Activated T-helper 17 cell treated with anti-CD3 and anti-CD28 coated beads, Interleukin-2, amount 50 U/mL, for 72 hours (primary cell): Measurements from ENCODE around the gene PTP4A2. TPM values are rescaled to one million over a fixed set of nuclear protein-coding genes. Genes with fewer than 3 reads are reported as not detected.

ENCODE experiments used
- ATAC-seq: fragments of 150-1000 bp; cut with Tn5 transposase; replicated peaks from 2 replicates; pipeline ENCODE4 v1.10.0; 2021; ENCODE audit warnings: mild to moderate bottlenecking, moderate library complexity
- H3K27ac Mint-ChIP-seq: one replicate; pipeline ENCODE4 v1.8.0; 2022; ENCODE audit warnings: mixed read lengths
- H3K27me3 Mint-ChIP-seq: one replicate; pipeline ENCODE4 v1.8.0; 2022; ENCODE audit warnings: mixed read lengths
- H3K36me3 Mint-ChIP-seq: one replicate; pipeline ENCODE4 v1.8.0; 2022; ENCODE audit warnings: low read depth, mild to moderate bottlenecking, mixed read lengths
- H3K4me1 Mint-ChIP-seq: one replicate; pipeline ENCODE4 v1.8.0; 2022; ENCODE audit warnings: mixed read lengths
- H3K4me3 Mint-ChIP-seq: one replicate; pipeline ENCODE4 v1.8.0; 2022; ENCODE audit warnings: mild to moderate bottlenecking, mixed read lengths
- H3K9me3 Mint-ChIP-seq: one replicate; pipeline ENCODE4 v1.8.0; 2022; ENCODE audit warnings: mixed read lengths
- total RNA-seq, 2 donors: library from RNA; stranded (reverse); gene quantifications; one replicate each; pipeline ENCODE4 v1.2.3, GENCODE V29; 2022

PTP4A2 gene
- total RNA-seq, 2 donors from 2014 or later = 285 to 351 TPM

DNA sequence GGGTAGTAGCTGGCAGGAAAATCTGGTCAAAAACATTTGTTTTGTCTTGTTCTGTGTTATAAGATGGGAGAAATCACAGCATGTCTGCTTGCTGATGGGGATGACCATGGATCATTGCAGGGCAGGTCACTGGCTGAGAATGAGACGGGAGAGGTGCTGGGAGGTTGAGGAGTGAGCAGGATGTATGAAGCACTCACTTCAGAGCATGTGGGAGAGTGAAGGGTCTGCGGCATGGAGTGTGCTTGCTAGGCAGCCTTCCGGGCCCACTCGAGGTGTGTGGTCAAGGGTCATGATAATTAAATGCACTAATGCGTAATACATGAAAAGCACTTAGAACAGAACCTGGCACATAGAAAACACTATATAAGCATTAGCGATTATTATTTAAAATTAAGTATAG is 80.3 kb downstream of the PTP4A2 start:
- Mint-ChIP-seq H3K27me3 (no peaks in the 10 kb centered on the region), H3K9me3 (no peaks in the 10 kb centered on the region), H3K27ac (no peak overlapping the region), H3K4me1 (no peaks in the 10 kb centered on the region), H3K36me3 (no peaks in the 10 kb centered on the region), H3K4me3 (no peak overlapping the region)
- no peak for ATAC-seq

Other genes starting within 250 kb of the PTP4A2 start
- gene COL16A1, start 234.4 kb downstream of the PTP4A2 start, total RNA-seq = not detected
- gene ADGRB2, start 174.0 kb downstream of the PTP4A2 start, total RNA-seq = 1 to 10 TPM in 1 of 2 donors, under 1 TPM in 1; 0.24 to 4.5 TPM
- 1 to 10 TPM in 1 of 2 donors, under 1 TPM in 1; 0.84 to 1.8 TPM for gene SPOCD1, start 122.3 kb downstream of the PTP4A2 start, total RNA-seq
- gene KHDRBS1, start 75.5 kb upstream of the PTP4A2 start, total RNA-seq = 100 to 1,000 TPM; 140 to 177 TPM
- gene TMEM39B, start 134.6 kb upstream of the PTP4A2 start, total RNA-seq = 10 to 100 TPM; 26.2 to 34.4 TPM
- gene KPNA6, start 169.7 kb upstream of the PTP4A2 start, total RNA-seq = 10 to 100 TPM; 61.8 to 77.1 TPM
- 100 to 1,000 TPM in 1 of 2 donors, 10 to 100 TPM in 1; 68.4 to 102 TPM for gene TXLNA, start 241.3 kb upstream of the PTP4A2 start, total RNA-seq